Stimulated activated CD4-positive, alpha-beta T cell treated with anti-CD3 and anti-CD28 coated beads, Interleukin-15, amount 100 ng/mL, for 48 hours (primary cell): Measurements from ENCODE around the gene STK32B.

Experiments used
- DNase-seq, 2 donors: peaks; one replicate each; pipeline ENCODE4 v3.0.0-alpha.2; 2020; ENCODE audit warnings: low read depth in 2 of 2

Gene STK32B

GRCh38 chr4:5444918-5445517 is 393.7 kb downstream of the STK32B start:
- no peak for DNase-seq

- DNase-seq = no peak
Measured at GRCh38 chr4:5446595-5447226, 395.4 kb downstream of the STK32B start.

GRCh38 chr4:5447755-5448154 is 396.5 kb downstream of the STK32B start:
- DNase-seq = no peak

DNA sequence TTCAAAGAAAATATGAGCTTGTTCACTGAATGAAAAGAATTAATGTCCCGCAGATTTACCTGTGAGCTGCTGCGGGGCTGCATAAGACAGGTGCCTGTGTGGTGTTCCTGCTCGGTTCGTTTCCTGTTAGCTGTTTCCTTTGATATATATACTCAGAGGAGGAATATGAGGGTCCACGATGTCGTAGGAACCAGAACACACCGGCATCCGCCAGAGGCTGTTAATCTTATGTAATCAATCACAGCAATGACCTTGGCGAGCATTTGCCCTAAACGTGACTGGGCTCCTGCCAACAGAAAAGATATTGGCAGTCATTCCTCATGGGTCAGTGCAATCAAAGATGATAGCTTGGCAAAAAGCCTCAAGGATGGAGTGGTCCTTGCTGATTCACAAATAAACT is 396.9 kb downstream of the STK32B start:
- no peak for DNase-seq

DNA sequence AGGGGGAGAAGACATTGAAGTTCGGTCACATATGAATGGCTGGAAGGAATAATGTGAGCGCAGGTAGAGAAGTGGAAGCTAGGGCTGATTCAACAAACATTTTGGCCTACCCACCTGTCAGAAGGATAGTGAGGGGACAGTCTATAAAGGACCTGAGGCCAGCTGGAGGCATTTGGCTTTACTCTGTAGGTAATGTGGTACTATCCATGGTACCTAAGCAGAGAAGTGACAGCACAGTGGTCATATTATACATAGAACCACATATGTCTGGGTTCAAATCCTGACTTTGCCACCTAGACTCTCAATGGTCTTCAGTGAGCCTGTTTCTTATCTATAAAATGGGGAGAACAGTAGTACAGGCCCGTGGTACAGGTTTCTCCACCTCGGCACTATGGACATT is 400.0 kb downstream of the STK32B start:
- no peak for DNase-seq

DNA sequence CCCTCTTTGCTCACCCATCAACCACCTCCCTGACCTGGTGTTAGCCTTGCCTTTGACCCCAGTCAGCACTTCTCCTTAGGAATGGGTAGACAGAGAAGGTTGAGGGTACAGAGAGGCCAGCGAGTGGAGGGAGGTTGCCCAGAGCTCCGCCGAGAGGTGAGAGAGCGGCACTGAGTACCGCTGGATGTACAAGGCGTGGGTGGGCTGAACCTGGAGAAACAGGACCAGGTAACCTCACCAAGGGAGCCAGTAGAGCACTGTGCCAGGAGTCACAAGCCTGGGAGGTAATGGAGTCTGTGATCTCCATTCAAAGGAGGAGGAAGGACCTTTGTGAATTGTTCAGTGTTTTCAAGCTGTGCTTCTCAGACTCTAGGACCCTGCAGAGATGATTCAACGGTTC is 400.9 kb downstream of the STK32B start:
- no peak for DNase-seq

GRCh38 chr4:5455003-5455585 is 403.8 kb downstream of the STK32B start:
- no peak for DNase-seq

DNA sequence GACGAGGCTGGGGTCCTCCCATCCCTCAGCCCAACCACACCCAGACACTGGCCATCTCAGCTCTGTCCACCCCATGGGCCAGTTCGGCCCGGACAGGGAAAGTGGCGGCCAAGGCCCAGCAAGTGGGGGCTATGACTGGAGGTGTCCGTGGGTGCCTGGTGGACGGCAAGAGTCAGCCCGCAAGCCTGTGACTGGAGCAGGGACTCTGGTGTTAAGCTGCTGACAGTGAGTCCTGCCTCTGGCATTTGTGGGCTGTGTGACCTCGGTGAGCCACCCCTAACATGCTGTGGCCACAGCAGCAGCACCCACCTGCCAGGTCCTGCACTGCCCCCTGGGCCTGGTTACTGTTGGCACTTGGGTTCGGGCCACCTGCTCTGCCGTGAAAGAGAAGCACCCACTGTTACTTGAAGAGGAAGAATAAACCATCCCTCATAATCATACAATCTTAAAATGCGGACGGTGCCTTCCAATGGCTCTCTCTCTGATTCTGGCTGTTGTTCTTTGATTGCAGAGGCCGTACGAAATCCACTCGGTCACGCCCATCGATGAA is 405.1 kb downstream of the STK32B start:
- no peak for DNase-seq

DNA sequence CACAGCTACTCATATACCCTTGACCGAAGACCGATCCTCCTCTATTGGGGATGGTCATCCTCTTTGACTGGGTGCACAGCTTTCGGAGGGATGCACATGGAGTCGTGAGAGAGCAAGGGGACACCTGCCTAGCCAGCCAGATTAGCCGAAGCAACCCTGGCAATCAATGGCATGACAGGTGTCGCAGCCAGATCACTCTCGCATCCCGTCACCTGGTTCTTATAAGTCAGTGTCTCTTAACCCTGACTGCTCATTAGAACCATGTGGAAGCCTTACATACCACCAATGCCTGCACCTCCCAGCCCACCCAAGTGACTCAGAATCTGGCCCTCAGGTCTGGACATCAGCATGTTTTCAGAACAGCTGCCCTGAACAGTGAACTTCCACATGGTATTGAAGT is 407.4 kb downstream of the STK32B start:
- DNase-seq = no peak

GRCh38 chr4:5459236-5459635 is 408.0 kb downstream of the STK32B start:
- DNase-seq = no peak

GRCh38 chr4:5460106-5460801 is 409.0 kb downstream of the STK32B start:
- no peak for DNase-seq

- no peak for DNase-seq
Measured at GRCh38 chr4:5461477-5461876, 410.2 kb downstream of the STK32B start.

DNA sequence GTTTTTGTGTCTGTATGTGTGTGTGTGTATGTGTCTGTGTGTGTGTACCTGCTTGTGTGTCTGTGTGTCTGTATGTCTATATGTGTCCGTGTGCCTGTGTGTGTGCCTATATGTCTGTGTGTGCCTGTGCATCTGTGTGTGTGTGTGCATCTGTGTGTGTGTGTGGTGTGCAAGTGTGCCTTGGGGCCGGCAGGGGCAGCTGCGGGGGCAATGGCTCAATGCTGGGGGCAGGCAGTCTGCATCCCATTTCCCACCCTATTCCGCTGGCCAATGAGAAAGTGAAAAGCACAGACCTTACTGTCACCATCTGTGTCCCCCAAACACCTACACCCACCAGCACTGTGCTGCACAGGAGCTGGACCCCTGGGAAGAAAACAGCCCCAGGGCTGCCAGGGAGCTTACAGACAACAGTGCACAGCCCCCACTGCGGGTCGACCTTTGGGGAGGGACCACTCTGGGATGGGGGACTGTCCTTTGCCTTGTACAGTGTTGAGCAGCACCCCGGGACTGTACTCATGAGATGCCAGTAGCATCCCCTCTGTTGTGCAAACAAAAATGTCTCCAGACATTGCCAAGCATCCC is 411.1 kb downstream of the STK32B start:
- no peak for DNase-seq

- DNase-seq = no peak
Measured at GRCh38 chr4:5462896-5463295, 411.6 kb downstream of the STK32B start.

GRCh38 chr4:5463361-5463760 is 412.1 kb downstream of the STK32B start:
- DNase-seq = no peak

- no peak for DNase-seq
Measured at GRCh38 chr4:5463936-5464650, 412.8 kb downstream of the STK32B start.

DNA sequence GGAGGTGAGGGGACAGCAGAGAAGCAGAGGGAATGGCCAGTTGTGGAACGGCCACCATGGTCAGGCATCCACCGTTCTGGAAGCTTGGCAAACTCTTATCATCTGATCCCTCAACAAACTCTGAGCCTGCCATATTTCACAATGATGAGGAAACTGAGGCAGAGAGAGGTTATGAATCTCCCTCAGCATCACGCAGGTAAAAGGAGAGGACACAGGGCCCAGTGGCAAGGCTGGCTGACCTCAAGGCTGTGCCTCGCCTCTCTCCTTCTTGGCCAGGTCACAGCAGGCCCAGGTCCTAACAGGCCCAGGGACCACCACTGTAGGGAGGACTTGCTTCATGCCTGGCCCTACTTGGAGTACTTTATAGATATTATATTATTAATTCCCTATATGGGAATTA is 414.2 kb downstream of the STK32B start:
- no peak for DNase-seq

- DNase-seq = no peak
Measured at GRCh38 chr4:5465956-5466355, 414.7 kb downstream of the STK32B start.

- DNase-seq = no peak
Measured at GRCh38 chr4:5467111-5467510, 415.8 kb downstream of the STK32B start.

DNA sequence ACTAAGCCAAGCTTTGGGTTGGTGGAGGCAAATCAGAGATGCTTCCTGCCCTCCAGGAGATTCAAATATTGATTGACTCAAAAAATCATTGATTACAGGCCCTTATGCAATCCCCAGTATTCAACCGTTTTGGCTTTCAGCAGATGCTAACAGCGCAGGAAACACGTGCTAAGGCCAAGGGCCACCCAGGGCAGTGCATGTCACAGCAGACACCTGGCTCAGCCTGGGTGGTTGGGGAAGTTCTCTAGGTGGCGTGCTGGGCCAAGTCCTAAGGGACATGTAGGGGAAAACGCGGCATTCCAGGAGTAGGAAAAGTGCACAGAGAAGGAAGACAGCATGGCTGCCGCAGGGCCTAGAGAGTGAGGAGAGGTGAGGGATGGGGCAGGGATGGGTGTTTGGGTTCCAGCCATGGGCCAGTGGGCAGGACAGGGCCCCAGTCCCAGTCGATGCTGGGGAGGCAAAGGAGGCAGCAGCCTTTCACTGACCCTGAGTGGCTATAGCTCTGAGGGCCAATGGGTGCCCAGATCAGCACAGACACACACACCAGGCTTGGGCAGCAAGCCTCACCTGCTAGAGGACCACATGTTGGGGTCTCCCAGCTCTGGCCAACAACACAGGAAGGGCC is 418.0 kb downstream of the STK32B start:
- no peak for DNase-seq

DNA sequence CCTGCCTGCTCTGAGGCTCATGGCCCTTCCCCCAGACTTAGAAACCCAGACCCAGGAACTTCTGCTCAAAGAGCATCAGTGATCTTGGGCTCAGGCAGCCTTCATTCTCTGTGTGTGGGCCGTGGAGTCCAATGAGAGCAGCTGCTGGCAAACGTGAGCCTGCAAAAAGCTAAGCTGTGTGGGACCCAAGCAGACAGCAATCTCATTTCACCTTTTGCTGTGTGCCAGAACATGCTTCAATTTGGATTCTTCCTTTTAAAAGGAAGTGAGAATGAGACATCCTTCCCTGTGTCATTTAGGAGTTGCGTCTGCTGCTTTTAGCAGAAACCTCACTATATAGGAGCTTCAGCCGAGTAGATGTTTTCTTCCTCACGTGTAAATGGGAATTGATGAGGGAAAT is 418.6 kb downstream of the STK32B start:
- DNase-seq = no peak
